Measurements from ENCODE around the gene CCDC93.

- no peak for TF ChIP-seq CTCF (IDR thresholded peaks at IDR 0.05)
- no peak for TF ChIP-seq POLR2A (IDR thresholded peaks at IDR 0.05)
Observed at GRCh38 chr2:118050974-118051373, 37.1 kb upstream of the CCDC93 start.
